HEK293 (cell line): Measurements from ENCODE around the gene DPPA3.

Experiments used
- CTCF ChIP-seq: fragments of 450-650 bp; formaldehyde crosslinking; IDR thresholded peaks from 2 replicates; pipeline ENCODE4 v1.5.1; 2016; ENCODE audit warnings: missing biosample characterization, missing genetic modification characterization
- ZNF639 ChIP-seq: fragments of 450-650 bp; formaldehyde crosslinking; IDR thresholded peaks from 2 replicates; pipeline ENCODE4 v1.5.1; 2016; ENCODE audit warnings: missing biosample characterization, missing genetic modification characterization

DNA sequence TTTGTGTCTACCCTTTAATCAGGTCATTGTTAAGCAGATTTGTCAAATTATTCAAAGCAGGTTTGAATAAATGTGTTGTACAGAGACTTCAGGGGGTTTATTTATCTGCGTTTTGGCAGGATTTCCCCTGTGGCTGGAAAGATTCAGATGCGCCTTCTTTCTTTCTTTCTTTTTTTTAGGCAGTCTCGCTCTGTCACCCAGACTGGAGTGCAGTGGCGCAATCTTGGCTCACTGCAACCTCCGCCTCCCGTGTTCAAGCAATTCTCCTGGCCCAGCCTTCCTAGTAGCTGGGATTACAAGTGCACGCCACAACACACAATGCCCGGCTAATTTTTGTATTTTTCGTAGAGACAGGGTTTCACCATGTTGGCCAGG lies 47.5 kb downstream of the DPPA3 start:
- no peak for TF ChIP-seq CTCF (tag by site-specific recombination)
- no peak for TF ChIP-seq ZNF639 (tag by site-specific recombination)
